Psoas muscle (tissue), 8 donors: Measurements from ENCODE around the gene PRLR. TPM values are rescaled to one million over a fixed set of nuclear protein-coding genes. Genes with fewer than 3 reads are reported as not detected.

Experiments used
- ATAC-seq, 4 donors: fragments of 200-7000 bp; cut with Tn5 transposase; one replicate each; pipeline ENCODE4 v1.9.1; 2020; ENCODE audit warnings: moderate library complexity in 3 of 4, mild to moderate bottlenecking in 2 of 4
- DNase-seq, 2 donors: peaks; one replicate each; pipeline ENCODE4 v3.0.0-alpha.2; 2020
- H3K27ac ChIP-seq: fragments of 200-600 bp; one replicate; pipeline ENCODE4 v1.8.0; 2022
- H3K27me3 ChIP-seq, 3 donors: fragments of 200-600 bp in 1 of 3; one replicate each; pipeline versions ENCODE4 v1.6.1 to v1.8.0; 2013 to 2022; ENCODE audit warnings: low read length in 2 of 3, mild to moderate bottlenecking in 2 of 3, moderate library complexity in 1 of 3; ENCODE audit not compliant: insufficient read depth in 3 of 3
- H3K36me3 ChIP-seq, 2 donors: fragments of 200-600 bp in 1 of 2; one replicate each; pipeline versions ENCODE4 v1.6.1 to v1.8.0; 2013 to 2022; ENCODE audit warnings: low read depth in 1 of 2, mild to moderate bottlenecking in 1 of 2, moderate library complexity in 1 of 2; ENCODE audit not compliant: insufficient read depth in 1 of 2
- H3K4me1 ChIP-seq: fragments of 200-600 bp; one replicate; pipeline ENCODE4 v1.8.0; 2022
- H3K4me3 ChIP-seq: fragments of 200-600 bp; one replicate; pipeline ENCODE4 v1.8.0; 2022; ENCODE audit warnings: mild to moderate bottlenecking
- H3K9me3 ChIP-seq: fragments of 200-600 bp; one replicate; pipeline ENCODE4 v1.8.0; 2022
- WGBS, 3 donors: extraction: QIAGEN DNeasy Blood & Tissue Kit; methylation state at CpG; one replicate each; pipeline versions ENCODE4 v1.1.6 to v1.1.7; 2013; 5-methylcytosine and 5-hydroxymethylcytosine counted together
- intact Hi-C, 2 donors: fragments of 100-400 bp; cut with DNase I; formaldehyde crosslinking; loops; one replicate each; pipeline versions ENCODE4 v1.11.0 to v1.14.2; 2022
- polyA plus RNA-seq, 3 donors: library from polyadenylated mRNA; stranded (reverse); fragments of 200-250 nt; gene quantifications; one replicate each; pipeline ENCODE4 v1.2.3, GENCODE V29; 2013
- total RNA-seq, 4 donors: library from RNA; stranded (reverse); fragmentation: NEBNext Ultra II Directional in 2 of 4; extraction: Animal tissue kit (Norgen Biotek cat#: 25700) in 2 of 4; gene quantifications; one replicate each; pipeline versions ENCODE4 v1.2.1 to v1.2.4, GENCODE V29; 2021 to 2023
- TF ChIP-seq, protein P1 (sequence below): fragments of 200-600 bp; IDR thresholded peaks from one replicate; pipeline ENCODE4 v1.8.0; 2022; ENCODE audit warnings: antibody characterized with exemption
- donor health status: healthy with polysubstance abuse.
- donor health status: DM: no; HTN: no; CAD: no; lungs with moderate emphysema.
- donor health status: Bipolar disorder and iron deficiency.
- donor health status: healthy.
- donor health status: DM: yes; HTN: yes; CAD: no.
- donor health status: DM: no; HTN: no; CAD: no.
- donor health status: DM: no; HTN: no; CAD: no.
- donor health status: DM: yes; HTN: yes; CAD: no.

PRLR gene
- total and polyA plus RNA-seq, 7 donors: 0.03 to 0.32 (median 0.09) TPM

DNA sequence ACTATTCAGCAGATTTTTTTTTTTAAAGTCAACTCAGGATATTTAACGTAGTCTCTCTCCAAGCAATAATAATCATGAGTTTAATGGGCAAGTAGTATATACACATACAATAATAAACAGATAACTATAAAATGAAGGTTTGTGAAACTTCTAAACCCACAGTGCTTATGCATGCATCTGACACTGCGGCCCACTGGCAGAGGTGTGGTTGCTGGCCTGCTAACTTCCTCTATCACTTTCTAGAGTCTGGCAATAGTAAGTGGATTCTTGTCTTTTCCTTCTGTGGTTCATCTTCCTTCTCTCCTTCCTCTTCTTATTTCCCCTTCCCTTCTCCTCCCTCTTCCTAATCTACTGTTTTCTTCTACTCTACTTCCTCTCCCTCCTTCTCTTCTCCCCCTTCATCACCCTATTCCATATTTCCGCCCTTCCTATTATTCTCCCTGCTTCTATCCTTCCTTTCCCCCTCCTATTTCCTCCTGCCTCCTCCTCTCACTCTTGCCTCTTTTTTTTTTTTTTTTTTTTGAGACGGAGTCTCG, 164.0 kb downstream of the PRLR start:
- Histone ChIP-seq H3K27ac (no peak overlapping the region), H3K27me3 (no peaks in the 10 kb centered on the region), H3K9me3 (no peaks in the 10 kb centered on the region), H3K4me3 (no peak overlapping the region), H3K4me1 (no peaks in the 10 kb centered on the region), H3K36me3 (no peaks in the 10 kb centered on the region)
- intact Hi-C loops: no loop called here
- DNase-seq (no peak), ATAC-seq (no peak)
- WGBS, 3 donors: 86 to 98% (median 88%) methylated on average over 3 to 5 of the region's 5 CpGs
- TF ChIP-seq, protein P1, sequence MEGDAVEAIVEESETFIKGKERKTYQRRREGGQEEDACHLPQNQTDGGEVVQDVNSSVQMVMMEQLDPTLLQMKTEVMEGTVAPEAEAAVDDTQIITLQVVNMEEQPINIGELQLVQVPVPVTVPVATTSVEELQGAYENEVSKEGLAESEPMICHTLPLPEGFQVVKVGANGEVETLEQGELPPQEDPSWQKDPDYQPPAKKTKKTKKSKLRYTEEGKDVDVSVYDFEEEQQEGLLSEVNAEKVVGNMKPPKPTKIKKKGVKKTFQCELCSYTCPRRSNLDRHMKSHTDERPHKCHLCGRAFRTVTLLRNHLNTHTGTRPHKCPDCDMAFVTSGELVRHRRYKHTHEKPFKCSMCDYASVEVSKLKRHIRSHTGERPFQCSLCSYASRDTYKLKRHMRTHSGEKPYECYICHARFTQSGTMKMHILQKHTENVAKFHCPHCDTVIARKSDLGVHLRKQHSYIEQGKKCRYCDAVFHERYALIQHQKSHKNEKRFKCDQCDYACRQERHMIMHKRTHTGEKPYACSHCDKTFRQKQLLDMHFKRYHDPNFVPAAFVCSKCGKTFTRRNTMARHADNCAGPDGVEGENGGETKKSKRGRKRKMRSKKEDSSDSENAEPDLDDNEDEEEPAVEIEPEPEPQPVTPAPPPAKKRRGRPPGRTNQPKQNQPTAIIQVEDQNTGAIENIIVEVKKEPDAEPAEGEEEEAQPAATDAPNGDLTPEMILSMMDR: no peak

DNA sequence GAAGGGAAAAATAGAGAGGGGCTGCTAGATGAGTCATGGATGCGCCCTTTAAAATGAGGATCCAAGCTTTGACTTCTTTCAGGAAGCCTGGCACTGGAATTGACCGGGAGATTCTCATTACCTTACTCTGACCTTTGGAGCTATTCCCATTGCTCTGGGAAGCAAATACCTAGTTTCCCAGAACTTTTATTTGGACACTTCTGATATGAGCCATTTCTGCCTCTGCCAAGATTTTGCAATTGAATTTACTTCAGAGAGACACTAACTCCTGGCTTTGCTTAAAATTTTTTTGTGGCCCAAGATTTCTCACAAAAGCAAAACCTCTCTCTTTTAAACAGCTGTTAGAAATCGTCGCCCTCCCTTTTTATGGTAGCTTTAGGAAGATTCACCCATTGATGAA, 166.9 kb downstream of the PRLR start:
- TF ChIP-seq, protein P1: no peak
- Histone ChIP-seq H3K4me3 (no peak overlapping the region), H3K9me3 (no peaks in the 10 kb centered on the region), H3K36me3 (no peaks in the 10 kb centered on the region), H3K27me3 (no peaks in the 10 kb centered on the region), H3K4me1 (no peaks in the 10 kb centered on the region), H3K27ac (no peak overlapping the region)
- ATAC-seq: peak in 1 of 4 donors; percentile 29
- 32 to 54% (median 42%) methylated on average over 4 of the region's 4 CpGs for WGBS, 3 donors
- intact Hi-C loops: no loop called here
- DNase-seq: no peak

- Histone ChIP-seq H3K27me3 (no peaks in the 10 kb centered on the region), H3K9me3 (no peaks in the 10 kb centered on the region), H3K4me1 (no peaks in the 10 kb centered on the region), H3K27ac (no peak overlapping the region), H3K36me3 (no peaks in the 10 kb centered on the region), H3K4me3 (no peak overlapping the region)
- TF ChIP-seq, protein P1: no peak
- DNase-seq (no peak), ATAC-seq (peak in 2 of 4 donors; percentile 45)
- 59 to 77% (median 71%) methylated on average over 2 of the region's 2 CpGs for WGBS, 3 donors
- intact Hi-C loops: no loop called here
Measured at GRCh38 chr5:35061211-35061770, 169.0 kb downstream of the PRLR start.

- no peak for DNase-seq
- Histone ChIP-seq H3K27ac (no peak overlapping the region), H3K9me3 (no peaks in the 10 kb centered on the region), H3K36me3 (no peaks in the 10 kb centered on the region), H3K27me3 (no peaks in the 10 kb centered on the region), H3K4me1 (no peaks in the 10 kb centered on the region), H3K4me3 (no peak overlapping the region)
- ATAC-seq: no peak
- TF ChIP-seq, protein P1: no peak
- 59 to 77% (median 60%) methylated on average over 2 of the region's 2 CpGs for WGBS, 3 donors
- intact Hi-C loops: no loop called here
Measured at GRCh38 chr5:35060236-35060635, 170.1 kb downstream of the PRLR start.

- TF ChIP-seq, protein P1: no peak
- H3K27ac ChIP-seq: no peak overlapping the region
- DNase-seq (no peak), ATAC-seq (no peak)
- H3K4me1 ChIP-seq: no peaks in the 10 kb centered on the region
- no peaks in the 10 kb centered on the region for H3K36me3 ChIP-seq
- intact Hi-C loops: no loop called here
- no peaks in the 10 kb centered on the region for H3K27me3 ChIP-seq
- no peak overlapping the region for H3K4me3 ChIP-seq
- no peaks in the 10 kb centered on the region for H3K9me3 ChIP-seq
Measured at GRCh38 chr5:35059251-35059650, 171.0 kb downstream of the PRLR start.
